HG02840 (cell line): Measurements from ENCODE around the gene GOLGA1.
"Not testable (repeated sequence)": the region's sequence is repeated elsewhere in the genome, so short reads cannot be mapped to it uniquely, and the experiment has no call there.

Experiments used
- ATAC-seq: cut with Tn5 transposase; IDR thresholded peaks from one replicate; pipeline ENCODE4 v1.9.1; 2021; ENCODE audit warnings: mild to moderate bottlenecking, moderate library complexity, moderate number of reproducible peaks; ENCODE audit not compliant: unreplicated experiment, low FRiP score

GOLGA1 gene

DNA sequence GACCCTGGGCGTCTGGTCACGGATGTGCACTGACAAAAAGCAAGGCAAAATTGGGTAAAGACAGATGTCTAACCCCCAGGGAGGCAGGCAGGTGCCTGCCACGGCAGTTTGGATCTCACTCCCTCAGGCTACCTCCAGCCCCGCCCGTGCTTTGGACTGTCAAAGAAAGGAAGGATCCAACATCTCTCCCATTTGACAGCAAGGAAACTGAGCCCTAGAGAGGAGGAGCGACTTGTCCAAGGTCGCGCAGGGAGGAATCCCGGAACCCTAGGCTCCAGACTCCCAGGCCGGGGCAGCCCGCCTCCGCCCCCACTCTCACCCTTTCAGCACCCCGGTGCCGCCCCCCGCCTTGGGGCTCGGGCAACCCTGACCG lies 376 bp downstream of the GOLGA1 start:
- ATAC-seq = peak; percentile 49

DNA sequence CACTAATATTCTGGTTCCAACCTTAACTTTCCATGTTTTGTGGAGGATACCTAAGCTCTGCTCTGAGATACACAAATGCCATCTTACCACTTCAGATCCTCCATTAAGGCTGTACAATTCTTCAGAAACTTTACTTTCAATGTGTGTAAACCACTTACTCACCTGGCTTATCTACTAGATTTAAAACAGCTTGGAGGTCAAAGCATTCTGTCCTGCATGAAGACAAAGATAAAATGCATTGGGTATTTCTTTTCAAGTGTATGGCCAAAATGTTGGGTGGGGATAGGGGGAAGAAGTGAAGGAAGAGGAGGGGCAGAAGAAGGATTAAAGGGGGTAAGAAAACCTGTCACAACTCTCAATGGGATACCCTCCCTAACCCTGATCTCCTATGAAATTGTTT lies 939 bp downstream of the GOLGA1 start:
- ATAC-seq = no peak

DNA sequence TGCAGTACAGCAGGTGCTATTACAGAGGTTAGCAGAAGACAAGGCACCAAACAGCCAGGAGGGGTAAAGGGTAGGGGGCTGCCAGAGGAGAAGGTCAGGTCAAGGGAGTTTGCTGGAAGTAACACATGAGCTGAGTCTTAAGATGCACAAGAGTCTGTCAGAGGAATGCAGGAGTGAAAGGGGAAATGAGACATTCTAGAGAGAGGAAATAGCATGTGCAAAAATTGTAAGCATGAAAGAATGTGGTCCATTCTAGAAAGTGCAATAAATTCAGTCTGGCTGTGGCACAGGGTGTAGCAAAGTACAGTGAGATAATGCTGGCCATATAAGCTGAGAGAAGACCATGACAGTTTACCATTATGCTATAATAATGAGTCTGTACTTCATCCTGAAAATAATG lies 6.6 kb downstream of the GOLGA1 start:
- ATAC-seq = no peak

DNA sequence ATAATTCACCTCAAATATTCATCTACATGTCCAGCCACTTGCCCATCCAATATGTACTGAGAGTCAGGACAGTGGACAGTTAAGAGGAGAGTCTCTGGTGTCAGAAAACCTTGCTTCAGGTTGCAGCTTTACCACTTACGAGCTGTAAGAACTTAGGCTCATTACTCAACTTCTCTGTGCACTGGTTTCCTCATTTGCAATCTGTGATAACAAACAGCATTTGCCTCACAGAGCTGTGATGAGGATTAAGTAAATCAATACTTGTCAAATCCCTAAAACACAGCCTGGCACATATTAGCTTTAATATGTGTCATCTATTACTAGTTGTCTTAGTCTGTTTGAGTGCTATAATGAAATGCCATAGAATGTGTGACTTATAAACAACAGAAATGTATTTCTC lies 8.6 kb downstream of the GOLGA1 start:
- no peak for ATAC-seq

DNA sequence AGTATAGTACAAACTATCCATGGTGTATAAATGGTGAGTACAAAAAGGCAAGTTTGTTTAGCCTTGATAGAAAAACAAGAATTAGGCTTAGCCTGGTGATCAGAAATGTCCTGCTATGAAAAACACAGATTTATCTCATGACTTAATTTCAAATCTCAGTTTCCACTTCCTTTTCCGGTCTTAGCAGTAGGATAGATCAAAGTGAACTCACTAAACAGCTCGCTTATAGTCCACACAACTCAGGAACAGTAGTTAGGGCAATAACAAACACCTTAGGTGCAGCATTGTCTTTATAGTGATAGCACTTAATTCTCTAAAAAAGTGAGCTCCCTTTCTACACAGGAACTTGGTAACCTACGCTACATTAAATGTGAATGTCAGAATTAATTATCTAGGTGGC lies 11.4 kb downstream of the GOLGA1 start:
- no peak for ATAC-seq

DNA sequence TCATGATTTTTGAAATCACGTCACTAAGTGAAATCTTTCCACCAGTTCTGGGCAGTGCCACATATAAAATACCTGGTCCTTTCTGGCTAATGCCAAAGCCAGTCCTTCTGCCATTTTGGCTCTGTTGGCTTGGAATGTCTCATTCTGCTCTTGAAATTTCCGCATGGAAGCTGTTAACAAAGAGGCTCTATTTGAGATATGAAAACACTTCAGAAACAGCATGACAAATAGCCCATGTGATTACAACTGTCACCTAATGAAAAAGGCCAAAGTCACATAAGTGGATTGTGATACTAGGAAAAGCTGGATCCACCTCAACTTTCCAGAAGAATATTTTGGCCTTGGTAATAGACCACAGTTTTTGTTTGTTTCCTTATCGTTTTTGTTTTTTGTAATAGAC lies 12.8 kb downstream of the GOLGA1 start:
- ATAC-seq = no peak

DNA sequence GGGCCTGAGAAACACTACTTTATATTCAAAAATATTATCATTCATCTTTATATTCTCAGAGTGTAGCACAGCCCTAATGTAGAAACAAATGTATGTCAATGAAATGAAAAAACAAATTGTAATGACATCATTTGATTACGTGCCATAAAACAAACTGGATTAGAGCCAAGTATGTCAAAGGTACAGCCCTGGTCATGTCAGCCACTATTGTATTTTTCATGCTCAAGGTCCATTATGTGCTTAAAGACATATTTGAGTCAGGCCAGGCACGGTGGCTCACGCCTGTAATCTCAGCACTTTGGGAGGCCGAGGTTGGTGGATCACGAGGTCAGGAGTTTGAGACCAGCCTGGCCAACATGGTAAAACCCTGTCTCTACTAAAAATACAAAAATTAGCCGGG lies 20.5 kb downstream of the GOLGA1 start:
- not testable (repeated sequence) for ATAC-seq

DNA sequence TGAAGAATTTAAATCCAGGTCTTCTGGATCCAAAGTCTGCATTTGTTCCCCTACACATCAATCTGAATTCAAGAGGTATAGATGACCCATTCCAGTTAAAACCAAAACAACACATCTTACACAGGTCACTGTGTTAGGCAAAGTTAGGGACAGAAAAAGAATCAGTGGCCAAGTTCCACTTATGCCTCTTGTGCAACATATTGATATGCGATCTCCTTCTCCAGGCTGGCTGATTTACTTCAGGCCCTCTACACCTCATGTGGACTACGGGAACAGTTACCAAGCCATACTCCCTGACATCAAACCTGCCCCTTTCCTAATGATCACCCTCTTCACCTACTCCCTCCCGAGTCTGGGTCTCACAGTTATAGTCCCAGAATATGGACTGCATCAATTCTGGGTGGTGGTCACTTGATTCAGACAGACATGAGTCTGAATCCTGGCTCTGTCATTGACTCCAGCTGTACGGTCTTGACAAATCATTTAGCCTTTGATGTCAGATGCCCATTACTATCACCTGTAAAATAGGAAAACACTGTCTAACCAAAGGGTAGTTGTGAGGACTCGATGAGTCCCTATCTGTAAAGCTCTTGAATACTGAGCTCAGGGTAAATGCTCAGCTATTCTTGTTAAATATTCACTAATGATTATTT lies 26.0 kb downstream of the GOLGA1 start:
- ATAC-seq = no peak

DNA sequence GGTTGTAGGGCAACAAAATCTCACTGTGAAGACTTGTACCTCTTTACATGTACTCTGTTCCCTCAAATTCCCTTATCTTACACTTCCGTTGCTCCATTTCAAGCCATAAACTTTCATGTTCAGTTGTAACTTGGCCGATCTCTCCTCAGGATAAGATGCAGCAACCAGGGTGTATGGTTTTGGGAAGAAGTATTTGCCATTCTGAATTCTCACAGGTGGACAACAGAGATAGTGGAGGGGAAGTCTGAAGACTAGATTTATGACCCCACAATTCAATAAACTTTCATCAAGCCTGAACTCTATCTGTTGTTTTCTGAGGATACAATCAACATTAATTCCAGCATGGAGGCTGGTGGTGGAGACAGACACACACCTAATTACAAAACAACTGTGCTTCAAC lies 27.5 kb downstream of the GOLGA1 start:
- no peak for ATAC-seq

DNA sequence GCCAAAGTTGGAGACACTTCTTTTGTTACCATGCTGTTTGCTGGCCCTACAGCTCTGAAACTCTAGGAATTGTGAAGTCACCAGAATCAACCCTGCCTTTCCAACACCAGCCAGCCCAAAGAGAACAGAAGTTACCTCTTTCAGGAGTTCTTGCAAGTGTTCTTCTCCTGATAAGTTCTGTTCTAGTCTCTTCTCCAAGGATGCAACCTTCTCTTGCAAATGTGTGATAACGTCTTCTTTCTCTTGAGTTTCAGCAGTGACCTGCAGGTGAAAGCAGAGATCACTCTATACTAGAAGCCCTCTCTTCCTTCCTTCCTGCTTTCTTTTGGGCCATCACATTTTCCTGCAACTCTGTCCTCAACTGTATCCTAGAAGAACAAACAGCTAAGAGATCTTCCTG lies 29.1 kb downstream of the GOLGA1 start:
- no peak for ATAC-seq

DNA sequence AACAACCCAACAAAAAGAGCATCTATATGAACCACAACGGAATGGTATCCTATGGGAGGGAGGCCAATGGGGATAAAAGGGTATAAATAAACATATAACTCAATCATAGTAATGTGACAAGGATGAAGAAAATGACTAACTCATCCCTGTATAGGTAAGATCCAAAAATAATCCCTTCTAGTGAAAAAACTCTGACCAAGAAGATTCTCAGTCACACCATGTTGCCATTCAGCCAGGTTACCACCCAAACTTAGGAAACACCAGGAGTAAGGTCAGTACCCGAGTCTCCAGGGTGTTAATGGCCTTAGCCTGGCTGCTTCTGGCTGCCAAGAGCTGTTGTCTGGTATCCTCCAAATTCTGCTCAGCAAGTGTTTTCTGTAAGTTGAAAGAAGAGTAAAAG lies 32.8 kb downstream of the GOLGA1 start:
- no peak for ATAC-seq

DNA sequence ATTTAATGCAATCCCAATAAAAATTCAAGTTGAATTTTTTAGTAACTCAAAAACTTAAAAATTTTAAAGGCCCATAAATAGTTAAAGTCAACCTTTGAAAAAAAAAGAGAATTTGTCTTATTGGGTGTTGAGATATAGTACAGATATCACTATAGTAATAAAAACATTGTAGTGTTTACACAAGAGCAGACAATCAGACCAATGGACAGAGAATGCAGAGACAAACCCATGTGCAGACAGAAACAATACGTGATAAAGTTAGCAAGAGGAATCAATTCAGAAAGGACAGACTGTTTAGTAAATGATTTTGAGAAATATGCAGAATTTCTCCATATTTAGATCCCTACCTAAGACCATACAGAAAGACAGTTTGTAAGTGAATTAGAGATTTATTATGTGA lies 33.9 kb downstream of the GOLGA1 start:
- ATAC-seq = no peak

DNA sequence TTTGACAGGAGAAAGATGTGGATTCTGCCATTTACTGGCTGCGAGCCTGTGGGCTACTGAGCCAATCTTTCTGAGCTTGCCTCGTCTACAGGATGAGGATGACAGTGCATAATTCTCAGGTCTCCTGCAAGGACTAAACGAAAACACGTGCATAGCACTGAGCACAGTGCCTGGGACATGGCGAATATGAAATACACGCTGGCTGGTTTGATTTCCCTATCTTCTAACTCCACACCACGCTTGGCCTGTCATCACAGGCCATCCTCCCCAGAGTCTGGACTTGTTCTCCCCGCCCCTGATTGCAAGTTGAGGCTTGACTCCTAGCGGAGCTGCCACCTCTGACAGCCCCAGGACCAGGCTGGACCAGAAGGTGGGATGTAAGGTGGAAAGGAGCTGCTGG lies 41.0 kb downstream of the GOLGA1 start:
- ATAC-seq = no peak

DNA sequence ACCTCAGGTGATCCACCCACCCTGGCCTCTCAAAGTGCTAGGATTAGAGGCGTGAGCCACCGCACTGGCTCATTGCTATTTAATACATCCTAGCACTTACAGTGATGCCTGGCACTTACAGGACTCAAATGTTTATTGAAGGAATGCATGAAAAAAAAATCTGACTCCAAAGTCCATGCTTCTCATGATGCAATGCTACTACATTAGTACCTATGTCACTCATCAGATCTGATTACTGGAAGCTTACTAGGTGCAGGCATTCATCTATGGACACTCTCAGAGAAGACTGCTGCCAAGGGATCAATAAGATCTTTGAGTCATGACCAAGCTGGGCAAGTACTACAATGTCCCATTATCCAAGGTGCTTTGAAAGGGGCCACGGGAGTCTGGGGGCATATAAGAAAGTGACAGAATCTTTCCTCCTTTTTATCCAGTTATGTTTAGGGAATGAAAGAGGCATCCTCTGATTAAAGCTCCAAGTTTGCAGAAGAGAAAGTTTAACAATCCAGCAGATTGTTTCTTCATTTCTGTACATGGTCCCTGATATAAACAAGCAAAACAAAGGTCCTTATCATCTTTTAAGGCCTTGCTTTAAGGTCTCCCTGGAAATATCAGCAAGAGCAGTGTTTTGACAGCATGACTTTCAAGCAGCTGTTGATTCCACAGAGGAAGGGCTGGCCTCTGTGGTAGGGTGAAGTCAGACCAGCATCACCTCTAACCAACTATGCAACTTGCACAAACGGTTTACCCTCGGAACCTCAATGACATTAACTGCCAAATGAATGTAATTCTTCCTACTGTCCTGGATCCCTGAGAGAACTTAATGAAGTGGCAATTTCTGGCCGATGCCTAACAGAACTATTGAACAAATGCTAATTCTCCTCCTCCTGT lies 43.1 kb downstream of the GOLGA1 start:
- no peak for ATAC-seq

DNA sequence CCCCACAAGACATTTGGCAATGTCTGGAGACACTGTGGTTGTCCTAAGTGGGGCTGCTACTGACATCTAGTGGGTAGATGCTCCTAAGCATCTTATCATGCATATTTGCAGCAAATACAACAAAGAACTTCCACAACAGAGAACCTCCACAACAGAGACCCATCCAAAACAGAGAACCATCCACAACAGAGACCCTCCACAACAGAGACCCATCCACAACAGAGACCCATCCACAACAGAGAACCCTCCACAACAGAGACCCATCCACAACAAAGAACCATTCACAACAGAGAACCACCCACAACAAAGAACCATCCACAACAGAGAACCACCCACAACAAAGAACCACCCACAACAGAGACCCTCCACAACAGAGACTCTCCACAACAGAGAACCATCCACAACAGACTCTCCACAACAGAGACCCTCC lies 46.1 kb downstream of the GOLGA1 start:
- no peak for ATAC-seq

DNA sequence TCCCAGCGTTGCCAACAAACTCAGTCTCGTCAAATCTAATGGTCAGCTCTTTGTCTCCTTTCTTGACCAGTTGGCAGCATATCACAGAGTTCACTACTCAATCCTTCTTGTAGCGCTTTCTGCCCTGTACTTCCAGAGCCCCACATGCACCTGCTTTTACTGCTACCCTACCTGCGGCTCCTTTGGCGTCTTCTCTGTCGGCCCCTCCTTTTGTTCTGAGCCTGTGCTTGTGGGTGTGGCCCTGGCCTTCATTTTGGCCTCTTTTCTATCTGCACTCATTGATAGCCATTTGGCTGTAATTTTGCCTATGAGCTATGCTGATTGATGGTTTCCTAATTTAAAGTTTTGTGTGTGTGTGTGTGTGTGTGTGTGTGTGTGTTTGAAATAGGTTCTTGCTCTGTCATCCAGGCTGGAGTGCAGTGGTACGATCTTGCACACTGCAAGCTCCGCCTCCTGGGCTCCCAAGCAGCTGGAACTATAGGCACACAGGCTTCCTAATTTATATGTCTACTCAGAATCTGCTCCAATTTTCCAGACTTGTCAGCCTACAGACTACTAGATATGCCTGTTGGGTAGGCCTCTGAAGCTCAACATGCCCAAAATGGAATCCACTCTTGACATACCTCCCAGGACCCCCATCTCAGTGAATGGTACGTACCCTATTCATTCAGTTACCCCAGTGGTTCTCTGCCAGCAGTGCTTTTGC lies 46.7 kb downstream of the GOLGA1 start:
- ATAC-seq = no peak

DNA sequence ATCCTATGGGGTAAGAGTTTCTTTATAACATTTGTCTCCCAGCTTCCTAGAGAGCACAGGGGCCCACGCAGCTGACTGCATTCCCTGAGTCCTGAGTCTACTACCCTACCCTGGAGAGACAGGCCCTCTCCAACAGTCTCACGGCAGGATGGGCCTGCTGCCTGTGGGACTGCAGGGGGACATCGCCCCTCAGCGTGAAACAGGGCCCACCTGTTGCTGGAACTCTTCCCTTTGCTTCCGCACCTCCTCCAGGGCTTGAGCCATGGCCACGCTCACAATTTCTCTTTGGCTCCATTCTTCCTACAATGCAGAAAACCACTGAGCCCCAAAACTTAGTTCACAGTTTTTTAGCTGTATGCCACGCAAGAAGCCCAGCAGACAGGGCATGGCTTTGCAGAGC lies 50.7 kb downstream of the GOLGA1 start:
- ATAC-seq = no peak

DNA sequence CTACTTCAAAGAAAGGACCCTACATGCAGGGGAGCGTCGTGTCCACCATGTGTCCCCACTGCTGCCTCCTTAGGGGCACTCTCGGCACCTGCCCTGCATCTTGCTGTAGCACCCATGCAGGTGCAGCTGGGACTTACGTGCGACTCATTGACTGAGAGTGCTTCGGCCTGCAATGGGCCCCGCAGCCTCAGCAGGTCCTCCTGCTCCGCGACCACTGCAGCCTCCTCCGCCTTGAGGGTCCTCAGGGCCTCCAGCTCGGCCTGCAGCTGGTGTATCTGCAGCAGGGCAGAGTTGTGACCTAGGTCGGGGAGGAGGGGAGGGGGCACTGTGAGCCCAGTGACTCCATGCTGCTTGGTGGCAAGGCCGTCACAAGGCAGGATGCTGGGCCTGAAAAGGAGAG lies 51.9 kb downstream of the GOLGA1 start:
- no peak for ATAC-seq

DNA sequence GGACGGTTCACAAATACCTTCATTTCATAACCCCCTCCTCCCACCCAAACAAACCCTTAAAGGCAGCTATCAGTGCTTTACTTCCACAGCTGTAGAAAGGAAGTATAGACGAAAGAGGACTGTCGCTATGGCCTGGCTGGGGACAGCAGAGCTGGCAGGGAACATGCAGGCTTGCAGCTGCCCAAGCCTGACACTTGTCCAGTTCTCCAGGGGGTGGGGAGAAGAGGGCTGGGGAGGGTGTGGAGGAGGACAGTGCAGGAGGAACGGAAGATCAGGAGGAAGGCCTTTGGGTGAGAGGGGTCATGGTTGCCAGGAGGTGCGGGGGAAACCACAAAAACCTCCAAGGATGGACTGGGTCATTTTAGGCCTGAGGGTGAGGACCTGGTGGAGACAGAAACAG lies 53.1 kb downstream of the GOLGA1 start:
- ATAC-seq = no peak

DNA sequence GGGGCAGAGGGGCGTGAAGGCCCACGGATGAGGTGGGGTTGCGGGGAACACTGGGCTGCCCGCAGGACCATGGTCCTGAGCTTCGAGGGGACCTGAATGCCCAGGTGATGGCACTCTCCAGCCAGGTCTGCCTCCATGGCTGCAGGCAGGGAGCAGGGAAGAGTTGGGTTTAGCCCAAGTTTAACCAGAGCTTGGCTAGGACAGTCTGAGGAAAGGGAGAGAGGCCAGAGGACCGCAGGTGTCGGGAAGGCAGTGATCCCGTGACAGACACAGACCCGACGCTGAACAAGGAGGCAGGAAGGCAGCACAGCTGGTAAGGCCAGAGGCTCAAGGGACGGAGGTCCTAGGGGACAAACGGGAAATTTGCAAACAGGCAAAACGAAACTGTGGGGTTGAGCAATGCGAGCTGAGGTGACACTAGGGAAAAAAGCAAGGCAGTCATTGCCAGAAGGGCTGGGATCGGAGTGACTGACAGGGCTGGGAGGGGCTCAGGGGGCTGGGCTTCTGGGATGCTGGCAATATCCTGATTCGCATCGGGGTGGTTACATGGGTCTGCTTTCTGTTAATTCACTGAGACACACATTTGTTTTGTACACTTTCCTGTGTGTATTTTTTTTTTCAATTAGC lies 53.9 kb downstream of the GOLGA1 start:
- ATAC-seq = no peak

DNA sequence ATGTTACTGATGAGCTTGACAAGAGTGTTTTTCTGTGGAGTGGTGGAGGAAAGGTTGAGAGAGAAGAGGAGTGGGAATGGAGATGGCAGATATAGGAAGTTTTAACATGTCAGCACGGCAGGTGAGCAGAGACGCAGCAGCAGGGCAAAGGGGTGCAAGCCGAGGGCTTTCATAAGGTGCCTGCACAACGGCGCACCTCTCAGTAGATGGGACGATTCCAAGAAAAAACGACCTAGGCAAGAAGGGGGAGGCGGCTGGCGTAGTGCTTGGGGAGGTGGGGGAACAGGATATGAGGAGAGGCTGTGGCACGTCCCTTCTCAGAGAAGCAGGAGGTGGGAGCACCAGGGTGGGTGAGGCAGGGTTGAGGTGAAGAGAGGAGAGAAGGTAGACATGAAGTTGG lies 54.4 kb downstream of the GOLGA1 start:
- no peak for ATAC-seq
